H1 (cell line): ENCODE data around the gene LRRC41. TPM values are rescaled to one million over a fixed set of nuclear protein-coding genes. Genes with fewer than 3 reads are reported as not detected.

Experiments used
- CTCF ChIA-PET: fragments of 300-600 bp; sonication (Branson Sonifier 250); formaldehyde crosslinking; loops from one replicate; lab custom pipeline; 2021; ENCODE audit not compliant: partially characterized antibody; lab: Charles Lee
- POLR2A ChIA-PET: fragments of 300-600 bp; sonication (Branson Sonifier 250); formaldehyde crosslinking; loops from one replicate; lab custom pipeline; 2021; ENCODE audit warnings: inconsistent platforms; ENCODE audit not compliant: partially characterized antibody; lab: Charles Lee
- DNase-seq, 2 experiments: peaks; one replicate each; pipeline versions ENCODE4 v3.0.0 to v3.0.0-alpha.2; 2010 to 2022; ENCODE audit warnings: low spot score in 2 of 2, low read depth in 1 of 2, mixed read lengths in 1 of 2
- FAIRE-seq: peaks from 2 replicates; lab custom pipeline; 2011; peaks lifted over from hg19 to GRCh38; lab: Jason Lieb, UNC
- H2AFZ ChIP-seq: 2 replicates; pipeline ENCODE4 v1.8.1; 2012; ENCODE audit warnings: low read length, inconsistent platforms
- H2AK5ac ChIP-seq: 2 replicates; pipeline ENCODE4 v1.6.1; 2013; ENCODE audit warnings: low read depth, low read length
- H2BK120ac ChIP-seq: replicated peaks from 2 replicates; pipeline ENCODE3; 2013; ENCODE audit warnings: low read depth, low read length, inconsistent platforms
- H2BK12ac ChIP-seq: 2 replicates; pipeline ENCODE4 v1.6.1; 2013; ENCODE audit warnings: low read depth, low read length
- H2BK15ac ChIP-seq: 2 replicates; pipeline ENCODE4 v1.6.1; 2013; ENCODE audit warnings: low read length
- H2BK20ac ChIP-seq: 2 replicates; pipeline ENCODE4 v1.6.1; 2013; ENCODE audit warnings: low read length
- H2BK5ac ChIP-seq: 2 replicates; pipeline ENCODE4 v1.6.1; 2013; ENCODE audit warnings: low read depth, low read length
- H3K14ac ChIP-seq: 2 replicates; pipeline ENCODE4 v1.6.1; 2013; ENCODE audit warnings: inconsistent platforms; ENCODE audit not compliant: insufficient read length
- H3K18ac ChIP-seq: 2 replicates; pipeline ENCODE4 v1.6.1; 2013; ENCODE audit warnings: low read length; ENCODE audit errors: extremely low read depth
- H3K23ac ChIP-seq: 2 replicates; pipeline ENCODE4 v1.6.1; 2013; ENCODE audit warnings: inconsistent platforms; ENCODE audit not compliant: insufficient read length
- H3K23me2 ChIP-seq: 2 replicates; pipeline ENCODE4 v1.6.1; 2013; ENCODE audit warnings: low read depth, low read length
- H3K27ac ChIP-seq: 2 replicates; pipeline ENCODE4 v1.6.1; 2011; ENCODE audit warnings: low read depth, low read length, inconsistent platforms
- H3K27me3 ChIP-seq, 4 experiments: replicated peaks in 1 of 4; 1 replicate in 1 of 4; 2 replicates in 3 of 4; pipeline versions ENCODE4 v1.6.1 to v1.8.1; 2011 to 2013; ENCODE audit warnings: low read length in 3 of 4, mild to moderate bottlenecking in 3 of 4, inconsistent platforms in 2 of 4, mixed read lengths in 2 of 4, moderate library complexity in 1 of 4; ENCODE audit not compliant: control insufficient read depth in 3 of 4, insufficient read depth in 3 of 4; ENCODE audit errors: extremely low read depth in 1 of 4
- H3K36me3 ChIP-seq, 4 experiments: 2 replicates each; pipeline versions ENCODE4 v1.6.1 to v1.8.1; 2011 to 2013; ENCODE audit warnings: mild to moderate bottlenecking in 4 of 4, low read length in 3 of 4, moderate library complexity in 2 of 4, control low read depth in 1 of 4, inconsistent platforms in 1 of 4; ENCODE audit not compliant: insufficient read depth in 4 of 4, control insufficient read depth in 2 of 4
- H3K4ac ChIP-seq: replicated peaks from 2 replicates; pipeline ENCODE3; 2013; ENCODE audit warnings: low read length, low read depth, mixed read lengths, inconsistent platforms; ENCODE audit not compliant: insufficient read length
- H3K4me1 ChIP-seq, 4 experiments: replicated peaks in 1 of 4; 1 replicate in 1 of 4; 2 replicates in 3 of 4; pipeline versions ENCODE4 v1.6.1 to v1.8.1; 2011 to 2013; ENCODE audit warnings: low read length in 3 of 4, inconsistent platforms in 2 of 4, mixed read lengths in 1 of 4; ENCODE audit not compliant: insufficient read depth in 4 of 4, control insufficient read depth in 3 of 4
- H3K4me2 ChIP-seq, 2 experiments: 2 replicates each; pipeline versions ENCODE4 v1.6.1 to v1.8.1; 2011 to 2013; ENCODE audit warnings: low read depth in 2 of 2, low read length in 2 of 2, control low read depth in 1 of 2, inconsistent platforms in 1 of 2, mild to moderate bottlenecking in 1 of 2; ENCODE audit not compliant: insufficient read depth in 1 of 2
- H3K4me3 ChIP-seq, 4 experiments: fragments of 200-600, 300-600 bp in 1 of 4; sonication (generic), shearing (Covaris generic), sonication (Bioruptor Twin) in 1 of 4; 2 replicates each; pipeline versions ENCODE4 v1.5.1 to v1.8.1; 2011 to 2016; ENCODE audit warnings: low read length in 4 of 4, low read depth in 3 of 4, control low read depth in 2 of 4, inconsistent platforms in 2 of 4, mild to moderate bottlenecking in 2 of 4, mixed read lengths in 1 of 4, moderate library complexity in 1 of 4; ENCODE audit not compliant: insufficient read depth in 2 of 4; ENCODE audit errors: extremely low read depth in 1 of 4
- H3K56ac ChIP-seq: replicated peaks from 2 replicates; pipeline ENCODE3; 2013; ENCODE audit warnings: low read depth, mild to moderate bottlenecking, mixed read lengths, low read length, inconsistent platforms; ENCODE audit not compliant: insufficient read length
- H3K79me1 ChIP-seq: 2 replicates; pipeline ENCODE4 v1.6.1; 2013; ENCODE audit warnings: low read depth, low read length, control low read depth
- H3K79me2 ChIP-seq, 2 experiments: 2 replicates each; pipeline versions ENCODE4 v1.6.1 to v1.8.1; 2012 to 2013; ENCODE audit warnings: low read length in 2 of 2, mild to moderate bottlenecking in 2 of 2, inconsistent platforms in 1 of 2; ENCODE audit not compliant: insufficient read depth in 2 of 2, control insufficient read depth in 1 of 2
- H3K9ac ChIP-seq, 4 experiments: replicated peaks in 1 of 4; 1 replicate in 1 of 4; 2 replicates in 3 of 4; pipeline versions ENCODE4 v1.6.1 to v1.8.1; 2011 to 2013; ENCODE audit warnings: low read depth in 3 of 4, low read length in 3 of 4, control low read depth in 2 of 4, mild to moderate bottlenecking in 2 of 4, moderate library complexity in 2 of 4, inconsistent platforms in 1 of 4; ENCODE audit errors: extremely low read depth in 1 of 4
- H3K9me3 ChIP-seq, 2 experiments: 2 replicates each; pipeline versions ENCODE4 v1.6.1 to v1.8.1; 2012 to 2013; ENCODE audit warnings: mild to moderate bottlenecking in 2 of 2, moderate library complexity in 2 of 2, control low read depth in 1 of 2, inconsistent platforms in 1 of 2, low read depth in 1 of 2, low read length in 1 of 2, mixed read lengths in 1 of 2; ENCODE audit not compliant: insufficient read depth in 2 of 2
- H4K20me1 ChIP-seq, 2 experiments: replicated peaks in 1 of 2; 2 replicates each; pipeline versions ENCODE3 to v1.8.1; 2011 to 2013; ENCODE audit warnings: inconsistent platforms in 2 of 2, low read length in 2 of 2, mild to moderate bottlenecking in 1 of 2; ENCODE audit not compliant: insufficient read depth in 2 of 2, control insufficient read depth in 1 of 2
- H4K5ac ChIP-seq: 2 replicates; pipeline ENCODE4 v1.6.1; 2013; ENCODE audit warnings: low read length, low read depth, mixed read lengths, inconsistent platforms; ENCODE audit not compliant: insufficient read length
- H4K8ac ChIP-seq: 2 replicates; pipeline ENCODE4 v1.8.0; 2013; ENCODE audit warnings: mild to moderate bottlenecking, moderate library complexity, low read length, inconsistent platforms; ENCODE audit not compliant: insufficient read depth; ENCODE audit errors: extremely low read depth
- H4K91ac ChIP-seq: replicated peaks from 2 replicates; pipeline ENCODE3; 2013; ENCODE audit warnings: low read length, mixed read lengths, inconsistent platforms; ENCODE audit not compliant: insufficient read length
- BRCA1 ChIP-seq: IDR thresholded peaks from 2 replicates; pipeline ENCODE4 v1.6.1; 2012; ENCODE audit warnings: low read depth, low read length, improper control_type of control experiment
- CBX8 ChIP-seq: fragments of 300-800, 300-1000 bp; sonication (generic); IDR thresholded peaks from 2 replicates; pipeline ENCODE4 v1.7.1; 2016; ENCODE audit warnings: low read depth, low read length, borderline replicate concordance
- CHD2 ChIP-seq: IDR thresholded peaks from 2 replicates; pipeline ENCODE4 v1.6.1; 2012; ENCODE audit warnings: low read length, improper control_type of control experiment
- EGR1 ChIP-seq: IDR thresholded peaks from 2 replicates; pipeline ENCODE4 v1.6.1; 2011; ENCODE audit warnings: low read depth, low read length, borderline replicate concordance
- GTF2F1 ChIP-seq: IDR thresholded peaks from 2 replicates; pipeline ENCODE4 v1.6.1; 2012; ENCODE audit warnings: low read depth, low read length, improper control_type of control experiment, borderline replicate concordance
- HDAC6 ChIP-seq: IDR thresholded peaks from one replicate; pipeline ENCODE4 v1.7.1; 2012; ENCODE audit warnings: low read depth, mild to moderate bottlenecking, inconsistent platforms, low read length, moderate library complexity
- KDM1A ChIP-seq: fragments of 200-600, 300-600 bp; sonication (generic); IDR thresholded peaks from 2 replicates; pipeline ENCODE4 v1.7.1; 2016; ENCODE audit warnings: mild to moderate bottlenecking, low read length, borderline replicate concordance
- PHF8 ChIP-seq: fragments of 200-600 bp; sonication (generic); conservative IDR thresholded peaks from 2 replicates; pipeline ENCODE4 v1.7.1; 2012; ENCODE audit warnings: low read depth, mild to moderate bottlenecking, inconsistent platforms, low read length, moderate library complexity
- POLR2AphosphoS5 ChIP-seq: IDR thresholded peaks from 2 replicates; pipeline ENCODE4 v1.6.1; 2011; ENCODE audit warnings: low read depth, low read length
- POU5F1 ChIP-seq: IDR thresholded peaks from 2 replicates; pipeline ENCODE4 v1.6.1; 2011; ENCODE audit warnings: low read depth, mild to moderate bottlenecking, low read length, moderate library complexity
- RAD21 ChIP-seq, 2 experiments: IDR thresholded peaks in 1 of 2; conservative IDR thresholded peaks in 1 of 2; 2 replicates each; pipeline ENCODE4 v1.6.1; 2011; ENCODE audit warnings: low read depth in 2 of 2, low read length in 2 of 2, improper control_type of control experiment in 1 of 2, inconsistent platforms in 1 of 2, mild to moderate bottlenecking in 1 of 2, moderate library complexity in 1 of 2
- RFX5 ChIP-seq: IDR thresholded peaks from 2 replicates; pipeline ENCODE4 v1.6.1; 2011; ENCODE audit warnings: low read depth, low read length, improper control_type of control experiment, borderline replicate concordance
- SAP30 ChIP-seq: fragments of 300-600 bp; sonication (generic); IDR thresholded peaks from 2 replicates; pipeline ENCODE4 v1.7.1; 2012; ENCODE audit warnings: low read length, moderate library complexity, mild to moderate bottlenecking, inconsistent platforms; ENCODE audit not compliant: insufficient read depth, insufficient replicate concordance
- SIN3A ChIP-seq, 2 experiments: IDR thresholded peaks in 1 of 2; conservative IDR thresholded peaks in 1 of 2; 2 replicates each; pipeline ENCODE4 v1.6.1; 2011 to 2012; ENCODE audit warnings: low read length in 2 of 2, improper control_type of control experiment in 1 of 2, low read depth in 1 of 2, mild to moderate bottlenecking in 1 of 2
- WGBS, 2 experiments: shearing (Covaris generic) in 1 of 2; methylation state at CpG; one replicate each; pipeline versions ENCODE4 v1.1.6 to v1.1.7; 2013 to 2015; ENCODE audit warnings: low lambda C conversion rate in 2 of 2, mixed read lengths in 2 of 2, inconsistent platforms in 1 of 2, low coverage in 1 of 2, missing lambda C conversion rate in 1 of 2; ENCODE audit not compliant: insufficient replicate concordance in 2 of 2, insufficient coverage in 1 of 2, insufficient read length in 1 of 2; ENCODE audit errors: extremely low coverage in 1 of 2, missing lambda C conversion rate in 1 of 2; 5-methylcytosine and 5-hydroxymethylcytosine counted together
- polyA plus RNA-seq, 7 experiments: library from polyadenylated mRNA; depleted of rRNA in 3 of 7; stranded (reverse) in 5 of 7; unstranded in 2 of 7; fragments of >200 nt in 5 of 7; fragments of 200-250 nt in 2 of 7; gene quantifications; 1 replicate in 5 of 7; 2 replicates in 1 of 7; 4 replicates in 1 of 7; pipeline versions ENCODE4 v1.2.1 to v1.2.3, GENCODE V29; 2011 to 2013; ENCODE audit warnings: missing spikeins in 2 of 7, mixed read lengths in 2 of 7
- total RNA-seq: library from RNA; stranded (reverse); fragmentation: NEBNext Ultra II Directional; extraction: Animal tissue kit (Norgen Biotek cat#: 25700); gene quantifications from 2 replicates; pipeline ENCODE4 v1.2.1, GENCODE V29; 2021

LRRC41 gene
- total and polyA plus RNA-seq, 2 of the 8 experiments (the other 6 are each of a cell fraction or from before 2014, with no cell fraction given): 36.8 to 51.2 TPM

DNA sequence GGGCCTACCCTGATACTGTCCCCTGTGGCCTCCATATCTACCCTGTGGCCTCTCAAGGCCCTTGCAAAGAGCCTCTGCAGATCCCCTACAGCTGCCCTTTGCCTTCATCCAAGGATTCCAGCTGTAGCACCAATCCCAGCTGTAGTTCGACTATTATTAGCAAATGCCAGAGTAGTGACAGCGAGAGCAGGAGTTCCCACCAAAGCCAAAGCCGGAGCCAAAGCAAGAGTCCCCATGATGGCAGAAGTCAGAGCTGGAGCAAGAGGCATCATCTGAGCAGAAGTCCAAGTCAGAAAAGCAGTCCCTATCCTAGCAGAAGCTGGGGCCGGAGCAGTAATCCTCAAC lies 39.9 kb upstream of the LRRC41 start:
- Histone ChIP-seq H3K9ac (no peak overlapping the region), H3K4me2 (no peak overlapping the region), H3K18ac (no peak overlapping the region), H3K27ac (no peak overlapping the region), H3K23me2 (peaks cover 9% of the 10 kb centered on the region), H2BK20ac (no peak overlapping the region), H3K4me3 (no peak overlapping the region), H4K91ac (no peak overlapping the region), H3K79me2 (no peaks in the 10 kb centered on the region; a peak in 1 of 4 replicates), H3K4ac (no peak overlapping the region), H3K14ac (no peak overlapping the region), H3K27me3 (no peaks in the 10 kb centered on the region), H3K79me1 (peaks cover 3% of the 10 kb centered on the region; the same call in 1 of the 2 replicates), H4K8ac (no peak overlapping the region), H4K20me1 (peaks cover 0 to 5% of the 10 kb centered on the region in 2 experiments), H3K9me3 (no peaks in the 10 kb centered on the region), H3K56ac (no peak overlapping the region), H2BK120ac (no peak overlapping the region), H4K5ac (no peak overlapping the region), H3K36me3 (peaks cover 2 to 29% (median 16%) of the 10 kb centered on the region in 4 experiments; a peak in 7 of 8 replicates), H2BK12ac (no peak overlapping the region), H3K23ac (no peak overlapping the region), H2BK5ac (no peak overlapping the region), H2AK5ac (no peak overlapping the region), H2AFZ (no peak overlapping the region), H2BK15ac (no peak overlapping the region), H3K4me1 (peaks cover 0 to 7% (median 4%) of the 10 kb centered on the region in 4 experiments; a peak in 4 of 7 replicates)
- TF ChIP-seq POU5F1: no peak
- no peak for TF ChIP-seq SIN3A (conservative IDR thresholded peaks at IDR 0.05 in 1 of 2, IDR thresholded peaks at IDR 0.05 in 1 of 2; ENCODE audit: low read depth in 1 of 2, low read length in 2 of 2)
- no peak for TF ChIP-seq BRCA1
- no peak for TF ChIP-seq SAP30
- no peak for TF ChIP-seq PHF8
- no peak for TF ChIP-seq POLR2AphosphoS5
- TF ChIP-seq GTF2F1: no peak
- TF ChIP-seq CBX8: no peak
- no peak for TF ChIP-seq CHD2
- TF ChIP-seq HDAC6: no peak
- no peak for TF ChIP-seq RFX5
- TF ChIP-seq EGR1: no peak
- TF ChIP-seq RAD21 (IDR thresholded peaks at IDR 0.05 in 1 of 2, conservative IDR thresholded peaks at IDR 0.05 in 1 of 2; ENCODE audit: low read depth in 2 of 2, low read length in 2 of 2): no peak
- no peak for TF ChIP-seq KDM1A
- no peak for DNase-seq
- CTCF ChIA-PET: interaction anchor here (0.6 to 1.5 kb wide), 5 partner anchors 12 to 142 kb away, joined by 3 to 4 read pairs (median 3); partner anchors contain the start of genes LRRC41 and UQCRH
- WGBS, 2 experiments: 98% methylated on average over 4 of the region's 4 CpGs; no CpG with 5 or more reads in 1 of the 2 experiments
- FAIRE-seq: no peak
- POLR2A ChIA-PET: interaction anchor here (1.1 to 1.9 kb wide), 2 partner anchors 25 to 34 kb away, joined by 3 to 5 read pairs; no protein-coding TSS in a partner anchor
